Right lobe of liver (tissue), 6 donors: ENCODE measurements around the gene MCM7. TPM values are rescaled to one million over a fixed set of nuclear protein-coding genes. Genes with fewer than 3 reads are reported as not detected.
A peak's percentile ranks its signal among the peaks of the same experiment; 100 is the strongest.

Experiments used
- ATAC-seq, 4 donors: fragments of 200-7000 bp; cut with Tn5 transposase; one replicate each; pipeline ENCODE4 v1.9.1; 2020; ENCODE audit warnings: mild to moderate bottlenecking in 4 of 4, moderate library complexity in 4 of 4
- DNase-seq, 3 donors: peaks; one replicate each; pipeline ENCODE4 v3.0.0-alpha.2; 2020
- H3K27ac ChIP-seq, 3 donors: fragments of 200-600 bp; one replicate each; pipeline ENCODE4 v1.8.0; 2022
- H3K27me3 ChIP-seq, 2 donors: fragments of 200-600 bp; one replicate each; pipeline ENCODE4 v1.8.0; 2022
- H3K36me3 ChIP-seq, 4 donors: fragments of 200-600 bp; sonication (generic) in 1 of 4; one replicate each; pipeline versions ENCODE4 v1.5.1 to v1.8.0; 2017 to 2022; ENCODE audit warnings: control low read depth in 1 of 4
- H3K4me1 ChIP-seq, 4 donors: fragments of 200-600 bp; sonication (generic) in 1 of 4; one replicate each; pipeline versions ENCODE4 v1.5.1 to v1.8.0; 2017 to 2022; ENCODE audit warnings: control low read depth in 1 of 4
- H3K4me3 ChIP-seq, 3 donors: fragments of 200-600 bp; one replicate each; pipeline ENCODE4 v1.8.0; 2022
- H3K9me3 ChIP-seq, 4 donors: fragments of 200-600 bp; sonication (generic) in 1 of 4; one replicate each; pipeline versions ENCODE4 v1.5.1 to v1.8.0; 2017 to 2022; ENCODE audit warnings: control low read depth in 1 of 4
- CTCF ChIP-seq, 4 donors: fragments of 200-600 bp in 3 of 4; fragments of 450-650 bp in 1 of 4; IDR thresholded peaks; one replicate each; pipeline versions ENCODE4 v1.5.1 to v1.8.0; 2016 to 2022; ENCODE audit warnings: antibody characterized with exemption in 4 of 4, mild to moderate bottlenecking in 2 of 4
- POLR2A ChIP-seq: fragments of 450-650 bp; IDR thresholded peaks from one replicate; pipeline ENCODE4 v1.6.1; 2017; ENCODE audit warnings: antibody characterized with exemption, mild to moderate bottlenecking
- WGBS: methylation state at CpG from one replicate; pipeline ENCODE4 v1.1.6; 2018; ENCODE audit warnings: low coverage, low lambda C conversion rate; ENCODE audit not compliant: insufficient coverage; ENCODE audit errors: missing lambda C conversion rate; 5-methylcytosine and 5-hydroxymethylcytosine counted together
- intact Hi-C, 2 donors: fragments of 100-400 bp; cut with DNase I; formaldehyde crosslinking; loops; one replicate each; pipeline versions ENCODE4 v1.11.2 to v1.14.1; 2022
- total RNA-seq, 6 experiments: library from RNA; depleted of rRNA in 2 of 6; stranded (reverse); fragments of >200 nt in 2 of 6; fragmentation: NEBNext Ultra II Directional in 3 of 6; extraction: Animal tissue kit (Norgen Biotek cat#: 25700) in 3 of 6; gene quantifications; one replicate each; pipeline versions ENCODE4 v1.1.0 to v1.2.4, GENCODE V29; 2016 to 2023
- donor health status: DM: no; HTN: yes; CAD: no.
- donor health status: DM: no; HTN: no; CAD: no.
- donor health status: DM: no; HTN: no; CAD: no.
- donor health status: DM: no; HTN: yes; CAD: no.
- donor health status: DM: no; HTN: yes; CAD: no.

The MCM7 gene
- total RNA-seq, 6 experiments from 2014 or later, result 12.6 to 25.9 (median 20.8) TPM

- H3K4me1 ChIP-seq, result peaks cover 0 to 18% (median 2%) of the 10 kb centered on the region in 4 donors
- TF ChIP-seq POLR2A, result no peak
- TF ChIP-seq CTCF (IDR thresholded peaks at IDR 0.05), result no peak
- H3K27ac ChIP-seq, result peak overlapping the region; percentile 93 to 95 (median 94)
- ATAC-seq (peak; percentile 62 to 69 (median 68)), DNase-seq (peak in 2 of 3 donors; percentile 67 to 74)
- intact Hi-C loops, result no loop called here
- no peaks in the 10 kb centered on the region for H3K27me3 ChIP-seq
- H3K9me3 ChIP-seq, result no peaks in the 10 kb centered on the region
- 20% methylated on average over 12 of the region's 19 CpGs for WGBS
- no peaks in the 10 kb centered on the region for H3K36me3 ChIP-seq
- peak overlapping the region; percentile 86 to 95 (median 93) for H3K4me3 ChIP-seq
These were observed 19.0 kb upstream of the MCM7 start for GRCh38 chr7:100119970-100120732.

GRCh38 chr7:100119072-100119969, 18.1 kb upstream of the MCM7 start, which contains the start of the genes CNPY4 and TAF6:
TSS of gene CNPY4 (plus strand) at chr7:100119634. CDS start at chr7:100119745, 111 bp downstream.
TSS of gene TAF6 (minus strand) at chr7:100119358. CDS start at chr7:100114209, 5,149 bp downstream.
- WGBS, result under 1% methylated on average over 28 of the region's 49 CpGs
- H3K4me1 ChIP-seq, result peaks cover 0 to 14% (median 2%) of the 10 kb centered on the region in 4 donors
- ATAC-seq (peak; percentile 93 to 96 (median 94)), DNase-seq (peak; percentile 96 to 97 (median 97))
- no peaks in the 10 kb centered on the region for H3K27me3 ChIP-seq
- peak within 1 kb of the TSS; percentile 93 to 95 (median 94) for H3K27ac ChIP-seq
- TF ChIP-seq POLR2A, result peak; percentile 47
- TF ChIP-seq CTCF (IDR thresholded peaks at IDR 0.05), result no peak
- peak within 1 kb of the TSS; percentile 86 to 95 (median 93) for H3K4me3 ChIP-seq
- intact Hi-C loops, result no loop called here
- H3K36me3 ChIP-seq, result no peaks in the 10 kb centered on the region
- H3K9me3 ChIP-seq, result no peaks in the 10 kb centered on the region

GRCh38 chr7:100118388-100119071, 17.3 kb upstream of the MCM7 start:
- H3K27ac ChIP-seq, result peak overlapping the region in 1 of 3 donors; percentile 95
- H3K4me3 ChIP-seq, result peak overlapping the region; percentile 86 to 95 (median 93)
- ATAC-seq (no peak), DNase-seq (no peak)
- peaks cover 0 to 3% (median 0%) of the 10 kb centered on the region in 4 donors for H3K36me3 ChIP-seq
- no peak for TF ChIP-seq POLR2A
- intact Hi-C loops, result no loop called here
- peaks cover 0 to 14% (median 2%) of the 10 kb centered on the region in 4 donors for H3K4me1 ChIP-seq
- H3K9me3 ChIP-seq, result no peaks in the 10 kb centered on the region
- H3K27me3 ChIP-seq, result no peaks in the 10 kb centered on the region
- WGBS, result 26% methylated on average over 12 of the region's 18 CpGs

- ATAC-seq, result no peak
- H3K36me3 ChIP-seq, result peaks cover 0 to 16% (median 5%) of the 10 kb centered on the region in 4 donors
These were observed 13.8 kb upstream of the MCM7 start for GRCh38 chr7:100115026-100115425.

More at GRCh38 chr7:100115026-100115425, 13.8 kb upstream of the MCM7 start:
- no peak for DNase-seq
- H3K4me3 ChIP-seq, result no peak overlapping the region
- intact Hi-C loops, result no loop called here
- 92% methylated on average over 5 of the region's 7 CpGs for WGBS
- no peak overlapping the region for H3K27ac ChIP-seq
- no peak for TF ChIP-seq CTCF (IDR thresholded peaks at IDR 0.05)
- no peaks in the 10 kb centered on the region for H3K27me3 ChIP-seq
- H3K9me3 ChIP-seq, result no peaks in the 10 kb centered on the region
- H3K4me1 ChIP-seq, result peaks cover 0 to 7% (median 2%) of the 10 kb centered on the region in 4 donors
